ENCODE measurements around the gene CCDC122.

Gene CCDC122

DNA sequence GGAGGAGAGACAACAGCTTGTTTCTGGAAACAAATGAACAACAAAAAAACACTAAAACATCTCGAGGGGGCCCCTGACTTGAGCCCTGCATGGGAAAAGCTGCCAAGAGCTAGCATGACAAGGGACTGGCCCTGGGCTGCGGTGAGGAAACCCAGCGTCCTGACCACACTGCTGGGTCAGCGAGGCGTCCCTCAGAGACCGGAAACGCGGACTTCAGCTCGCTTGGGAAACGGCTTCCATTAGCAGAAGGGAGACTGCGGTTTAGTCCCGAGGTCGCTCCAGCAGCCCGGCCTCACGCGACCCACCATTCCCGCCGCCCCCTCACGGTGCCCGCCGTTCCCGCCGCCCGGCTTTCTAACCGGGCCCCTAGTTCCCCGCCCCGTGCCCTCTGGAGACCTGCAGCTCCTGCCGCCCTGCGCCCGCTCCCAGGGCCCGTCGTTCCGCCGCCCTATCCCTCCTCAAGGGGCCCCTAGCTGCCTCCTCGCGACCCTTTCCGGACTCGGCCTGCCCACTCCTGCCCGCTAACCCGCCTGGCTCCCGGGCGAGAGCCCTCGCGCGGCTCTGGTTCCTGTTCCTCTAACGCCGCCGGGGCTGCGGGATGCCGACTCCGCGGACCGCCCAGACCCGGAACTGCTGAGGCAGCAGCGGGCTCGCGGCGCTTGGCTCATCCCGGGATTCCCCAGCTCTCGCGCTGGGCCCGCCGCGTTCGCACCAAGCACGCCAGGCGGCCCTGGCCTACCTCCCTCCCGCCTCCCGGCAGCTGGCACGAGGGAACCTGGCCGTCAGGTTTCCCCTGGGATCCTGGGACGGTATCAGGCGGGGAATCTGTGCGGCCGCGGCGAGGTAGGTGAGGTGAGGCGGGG, at the start of gene CCDC122:
CCDC122 (minus strand) TSS at position 849 of the 863 bp plus-strand sequence. CDS start 10,364 bp downstream, outside the sequence.
- DNase-seq (ENCODE audit: insufficient read length, low spot score) (peak; percentile 55), FAIRE-seq (peak; percentile 23)
- TF ChIP-seq POLR2A (IDR thresholded peaks at IDR 0.05; ENCODE audit: low read depth, low read length), result 0 out of 2 replicates have a peak, but pooled peaks have one; percentile 18

DNA sequence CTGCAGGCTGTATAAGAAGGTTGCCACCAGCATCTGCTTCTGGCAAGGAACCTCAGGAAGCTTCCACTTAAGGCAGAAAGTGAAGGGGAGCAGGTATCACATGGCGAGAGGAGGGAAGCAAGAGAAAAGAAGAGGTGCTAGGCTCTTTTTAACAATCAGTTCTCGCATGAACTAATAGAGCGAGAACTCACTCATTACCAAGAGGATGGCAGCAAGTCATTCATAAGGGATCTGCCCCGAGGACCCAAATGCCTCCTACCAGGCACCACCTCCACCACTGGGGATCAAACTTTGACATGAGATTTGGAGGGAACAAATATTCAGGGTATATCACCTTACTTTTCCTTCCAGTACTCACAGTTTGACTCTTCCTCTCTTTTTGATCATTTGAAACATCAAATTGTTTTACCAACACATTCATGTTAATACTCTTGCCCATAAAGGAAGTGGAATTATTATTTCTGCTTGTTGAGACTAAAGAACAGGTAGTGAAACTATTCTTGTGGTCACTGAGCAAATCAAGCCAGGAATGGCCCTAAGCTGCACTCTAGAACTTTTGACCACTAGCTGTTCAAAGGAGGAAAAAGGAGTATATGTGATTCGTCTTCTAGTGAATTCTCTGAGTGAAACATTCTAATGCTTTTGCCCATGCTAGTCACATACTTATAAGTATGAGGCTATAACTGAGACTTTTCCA, 45.2 kb upstream of the CCDC122 start:
- no peak for TF ChIP-seq POLR2A (IDR thresholded peaks at IDR 0.05; ENCODE audit: low read depth, low read length)
- FAIRE-seq, result no peak
- no peak for DNase-seq (ENCODE audit: insufficient read length, low spot score)

DNA sequence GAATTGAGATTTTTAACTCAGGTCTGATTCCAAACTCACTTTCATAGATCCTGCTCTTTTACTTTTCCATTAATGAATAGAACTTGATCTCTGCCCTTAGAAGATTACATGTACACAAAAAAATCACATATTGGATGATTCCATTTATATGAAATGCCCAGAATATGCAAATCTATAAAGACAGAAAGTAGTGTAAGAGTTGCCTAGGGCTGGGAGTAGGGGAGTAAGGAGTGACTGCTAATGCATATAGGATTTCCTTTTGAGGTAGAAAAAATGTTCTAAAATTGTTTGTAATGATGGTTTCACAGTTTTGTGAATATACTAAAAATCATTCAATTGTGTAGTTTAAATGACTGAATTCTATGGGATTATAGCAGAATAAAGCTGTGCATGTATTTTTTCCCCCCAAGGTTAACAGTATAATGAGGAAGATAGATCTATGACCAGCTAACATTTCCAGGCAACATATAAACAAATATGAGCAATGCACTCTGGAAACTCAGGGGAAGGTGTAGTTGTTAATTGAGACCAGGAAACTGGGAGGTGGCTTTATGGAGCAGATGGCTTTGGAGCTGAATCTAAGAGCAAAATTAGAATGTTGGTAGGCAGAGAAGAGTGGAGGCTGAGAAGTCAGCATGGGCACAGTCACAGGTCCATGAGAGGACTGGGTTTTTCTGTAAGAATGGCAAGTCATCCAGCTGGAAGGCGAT, 41.6 kb upstream of the CCDC122 start:
- FAIRE-seq (no peak), DNase-seq (ENCODE audit: insufficient read length, low spot score) (no peak)
- TF ChIP-seq POLR2A (IDR thresholded peaks at IDR 0.05; ENCODE audit: low read depth, low read length), result no peak

DNA sequence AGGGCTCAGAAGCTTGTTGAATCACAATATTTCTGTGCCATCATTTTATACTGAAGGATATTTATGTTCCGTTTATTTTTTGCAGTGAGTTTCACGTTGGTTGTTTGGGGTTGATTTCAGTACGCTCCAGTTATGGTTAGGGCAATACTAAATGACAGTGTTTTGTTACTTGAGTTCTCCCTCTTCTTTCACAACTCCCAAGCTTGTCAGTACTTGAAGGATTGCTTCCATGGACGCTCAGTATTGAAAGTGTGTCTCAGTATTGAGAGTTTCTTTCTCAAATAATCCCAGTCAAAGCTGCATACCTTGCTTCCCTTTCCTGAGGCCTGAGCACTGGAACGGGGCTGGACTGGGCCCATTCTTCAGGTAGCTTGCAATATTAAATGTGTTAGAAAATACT, 39.1 kb upstream of the CCDC122 start:
- TF ChIP-seq POLR2A (IDR thresholded peaks at IDR 0.05; ENCODE audit: low read depth, low read length), result no peak
- FAIRE-seq (no peak), DNase-seq (ENCODE audit: insufficient read length, low spot score) (no peak)

DNA sequence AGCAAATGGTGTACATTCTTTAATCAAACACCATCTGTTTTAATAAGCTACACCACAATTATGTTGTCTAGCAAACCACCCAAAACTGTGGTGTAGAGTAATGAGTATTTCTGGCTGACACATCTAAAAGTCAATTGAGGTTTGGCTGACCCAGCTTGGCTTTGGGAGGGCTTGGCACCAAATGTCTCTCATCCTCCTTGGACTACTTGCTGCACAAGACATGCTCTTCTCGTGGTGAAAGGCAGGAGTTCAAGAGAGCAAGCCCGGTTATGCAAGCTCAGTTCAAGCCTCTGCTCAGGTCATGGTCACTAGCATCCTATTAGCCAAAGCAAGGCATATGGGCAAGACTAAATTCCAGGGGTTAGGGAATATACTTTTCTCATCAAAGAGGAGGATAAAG, 37.3 kb upstream of the CCDC122 start:
- no peak for TF ChIP-seq POLR2A (IDR thresholded peaks at IDR 0.05; ENCODE audit: low read depth, low read length)
- DNase-seq (ENCODE audit: insufficient read length, low spot score) (no peak), FAIRE-seq (no peak)

DNA sequence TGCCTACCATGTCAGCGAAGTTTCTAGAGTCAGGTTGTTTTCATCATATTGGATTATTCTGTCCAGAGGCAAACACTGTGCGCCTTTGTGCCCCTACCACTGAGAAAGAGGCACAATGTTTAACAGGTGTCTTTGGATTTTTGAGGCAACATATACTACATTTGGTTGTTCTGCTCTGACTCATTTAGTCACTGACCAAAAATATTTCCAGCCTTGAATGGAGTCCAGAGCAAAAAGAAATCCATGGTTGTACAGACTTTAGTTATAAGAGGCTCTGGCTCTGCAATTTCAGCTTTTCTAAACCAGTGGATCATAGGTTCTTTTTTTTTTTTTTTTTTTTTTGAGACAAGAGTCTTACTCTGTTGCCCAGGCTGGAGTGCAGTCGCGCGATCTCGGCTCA, 35.9 kb upstream of the CCDC122 start:
- TF ChIP-seq POLR2A (IDR thresholded peaks at IDR 0.05; ENCODE audit: low read depth, low read length), result no peak
- no peak for DNase-seq (ENCODE audit: insufficient read length, low spot score)
- FAIRE-seq, result no peak

DNA sequence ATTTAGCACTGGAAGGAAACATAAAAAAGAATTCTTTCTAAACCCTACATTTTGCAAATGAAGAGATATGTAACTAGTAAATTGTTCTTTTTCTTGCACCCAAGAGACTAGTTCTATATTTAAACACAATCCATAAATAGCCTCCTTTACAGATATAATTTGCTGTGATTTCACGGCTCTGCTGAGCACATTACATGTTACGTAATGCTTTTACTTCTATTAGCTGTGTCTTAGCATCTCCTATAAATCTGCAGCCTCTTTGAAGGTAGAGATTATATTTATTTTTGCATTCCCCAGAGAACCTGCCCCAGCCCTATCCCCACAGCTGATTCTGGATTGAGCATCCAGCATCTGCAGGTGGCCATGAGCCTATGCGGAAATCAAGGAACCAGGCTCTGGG, 32.3 kb upstream of the CCDC122 start:
- FAIRE-seq (no peak), DNase-seq (ENCODE audit: insufficient read length, low spot score) (no peak)
- no peak for TF ChIP-seq POLR2A (IDR thresholded peaks at IDR 0.05; ENCODE audit: low read depth, low read length)

DNA sequence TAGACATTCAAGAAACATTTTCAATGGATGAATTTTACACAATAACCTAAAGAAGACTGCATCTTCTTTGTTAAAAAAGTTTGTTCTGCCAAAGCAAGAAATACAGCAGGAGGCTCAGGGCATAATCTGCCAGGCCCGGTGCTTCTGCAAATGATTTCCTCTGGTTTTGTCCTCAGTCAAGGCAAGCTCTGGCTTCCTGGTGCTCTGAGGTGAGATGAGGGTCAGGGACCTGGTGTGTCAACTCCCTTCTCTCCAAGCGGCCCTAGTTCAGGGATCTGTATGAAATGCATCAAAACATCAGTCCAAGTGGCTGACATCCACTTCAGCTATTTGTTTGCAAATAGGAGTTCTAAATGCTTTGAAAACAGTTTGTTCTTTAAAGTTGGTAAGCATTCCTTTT, 31.7 kb upstream of the CCDC122 start:
- FAIRE-seq, result no peak
- TF ChIP-seq POLR2A (IDR thresholded peaks at IDR 0.05; ENCODE audit: low read depth, low read length), result no peak
- DNase-seq (ENCODE audit: insufficient read length, low spot score), result no peak

DNA sequence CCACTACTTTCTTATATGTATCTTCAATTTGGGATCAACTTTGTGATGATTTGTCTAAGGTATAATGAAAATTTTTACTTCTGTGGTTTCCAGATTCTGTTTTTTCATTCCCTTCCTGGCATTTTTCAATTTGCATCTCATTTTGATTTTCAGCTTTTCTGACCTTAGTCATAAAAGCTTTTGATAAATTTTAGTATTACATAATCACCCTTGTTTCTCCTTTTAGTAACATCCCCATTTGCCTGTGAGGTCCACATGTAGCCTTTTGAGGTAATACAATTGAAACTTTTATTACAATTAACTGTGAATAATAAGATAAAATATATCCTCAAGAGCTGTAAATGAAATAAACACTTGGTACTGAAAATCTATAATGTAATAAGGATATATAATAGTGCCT, 31.3 kb upstream of the CCDC122 start:
- no peak for TF ChIP-seq POLR2A (IDR thresholded peaks at IDR 0.05; ENCODE audit: low read depth, low read length)
- FAIRE-seq (no peak), DNase-seq (ENCODE audit: insufficient read length, low spot score) (no peak)

DNA sequence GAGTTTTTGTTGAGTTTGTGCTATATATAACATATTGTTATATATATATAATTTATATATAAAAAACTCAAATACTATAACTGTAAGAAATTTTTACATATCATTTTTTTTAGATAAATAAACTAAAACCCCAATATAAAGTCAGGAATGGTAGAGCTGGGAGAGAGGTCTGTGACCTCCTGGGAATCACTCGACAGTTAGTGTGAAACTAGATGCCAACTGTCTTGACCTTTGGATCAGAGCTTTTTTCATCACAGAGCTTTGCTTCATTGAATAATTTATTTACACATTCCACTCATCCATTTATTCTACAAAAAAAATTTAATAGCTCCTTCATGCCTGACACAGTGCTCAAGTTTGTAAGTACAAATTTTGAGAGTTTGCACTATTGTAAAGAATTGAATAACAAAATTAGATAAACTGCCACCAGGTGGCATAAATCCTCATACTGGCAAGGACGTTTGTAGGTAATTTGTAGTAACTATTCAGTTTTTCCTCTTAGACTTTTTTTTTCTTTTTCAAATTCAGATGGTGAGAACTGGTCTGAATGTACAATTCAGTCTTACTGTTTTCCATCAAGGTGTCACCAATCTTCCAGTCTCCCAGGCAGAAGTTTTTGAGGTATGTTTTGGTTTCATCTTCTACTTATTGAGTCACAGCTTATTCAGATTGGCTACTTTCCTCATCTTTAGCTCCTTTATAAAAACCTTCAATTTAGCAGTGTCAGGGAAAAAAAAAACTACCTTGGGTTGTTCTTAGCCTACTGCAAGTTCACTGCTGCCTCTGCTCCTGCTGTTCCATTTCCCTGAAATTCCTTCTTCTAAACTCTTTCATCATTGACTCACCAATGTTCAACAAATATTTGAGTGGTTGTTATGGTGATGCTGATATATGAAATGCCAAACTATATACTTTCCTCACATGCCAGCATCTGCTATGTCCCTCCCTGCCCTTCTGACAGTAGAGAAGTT, 28.9 kb upstream of the CCDC122 start:
- DNase-seq (ENCODE audit: insufficient read length, low spot score) (no peak), FAIRE-seq (no peak)
- TF ChIP-seq POLR2A (IDR thresholded peaks at IDR 0.05; ENCODE audit: low read depth, low read length), result no peak

DNA sequence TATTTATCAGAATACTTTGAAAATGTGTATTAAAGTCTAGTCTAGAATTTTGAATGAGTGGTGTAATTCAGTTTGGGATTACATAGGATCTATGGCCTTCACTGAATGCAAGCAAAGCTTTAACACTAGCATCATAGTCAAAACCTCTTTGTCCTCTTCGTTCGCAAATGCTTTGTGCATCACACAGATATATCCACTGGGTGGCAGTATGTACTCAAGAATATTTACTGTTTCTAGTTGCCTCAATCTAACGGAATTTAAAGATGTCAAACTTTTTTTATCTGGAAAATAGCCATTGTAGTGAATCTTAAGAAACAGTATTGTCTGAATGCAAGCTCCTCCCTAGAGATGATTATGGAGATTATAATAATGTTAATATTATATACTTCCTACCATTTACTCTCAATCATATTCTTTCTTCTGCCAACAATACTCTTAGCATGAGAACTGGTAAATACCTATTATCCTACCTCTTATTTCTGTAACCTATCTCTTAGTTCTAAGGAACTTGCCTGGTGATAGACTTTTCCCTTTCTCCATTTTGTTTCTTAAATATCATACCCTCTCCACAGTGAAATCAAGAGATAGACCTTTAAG, 26.0 kb upstream of the CCDC122 start:
- DNase-seq (ENCODE audit: insufficient read length, low spot score), result no peak
- peak; percentile 68 for FAIRE-seq
- no peak for TF ChIP-seq POLR2A (IDR thresholded peaks at IDR 0.05; ENCODE audit: low read depth, low read length)

DNA sequence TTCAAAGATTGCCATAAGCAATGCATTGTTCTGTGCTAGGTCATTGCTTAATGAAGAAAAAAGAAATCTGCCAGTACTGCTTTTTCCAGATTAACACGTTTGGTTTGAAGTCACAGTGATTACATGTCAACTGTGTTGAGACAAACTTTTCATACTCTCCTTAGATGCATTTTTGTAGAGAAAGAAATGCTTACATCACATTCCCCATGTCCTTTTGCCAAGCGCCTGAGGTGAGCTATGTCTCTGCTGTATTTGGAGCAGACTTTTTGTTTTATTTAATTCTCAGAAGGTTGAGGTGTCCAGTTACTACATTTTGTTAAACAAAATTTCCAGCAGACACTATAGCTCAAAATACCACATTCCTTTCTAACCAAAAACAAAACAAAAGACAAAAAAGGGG, 16.4 kb upstream of the CCDC122 start:
- no peak for DNase-seq (ENCODE audit: insufficient read length, low spot score)
- no peak for FAIRE-seq
- TF ChIP-seq POLR2A (IDR thresholded peaks at IDR 0.05; ENCODE audit: low read depth, low read length), result no peak

DNA sequence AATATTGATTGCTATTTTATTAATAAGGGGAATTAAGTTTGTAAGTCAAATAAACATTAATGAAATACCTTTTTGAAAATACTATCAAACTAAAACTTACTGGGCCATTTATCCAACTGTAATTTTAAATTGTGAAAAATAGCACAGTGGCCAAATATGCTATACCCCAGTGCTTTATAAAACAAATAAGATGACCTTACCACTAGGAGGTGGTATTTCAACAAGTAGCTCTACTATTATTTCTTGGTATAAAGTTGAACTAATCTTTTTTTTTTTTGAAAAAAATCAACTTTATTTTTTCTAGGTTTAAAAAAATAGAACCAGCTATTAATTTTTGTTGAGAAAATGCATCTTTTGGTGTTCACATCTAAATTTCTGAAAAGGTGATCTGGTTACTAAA, 14.9 kb upstream of the CCDC122 start:
- no peak for TF ChIP-seq POLR2A (IDR thresholded peaks at IDR 0.05; ENCODE audit: low read depth, low read length)
- DNase-seq (ENCODE audit: insufficient read length, low spot score), result no peak
- FAIRE-seq, result no peak

Measured in H54 (cell line).